Mesodermal cell (in vitro differentiated cells): ENCODE data around the gene PDE9A.
"Not testable (repeated sequence)": the region's sequence is repeated elsewhere in the genome, so short reads cannot be mapped to it uniquely, and the experiment has no call there.

Source experiments
- H3K27ac ChIP-seq: 2 replicates; pipeline ENCODE4 v1.7.0; 2013; ENCODE audit warnings: mild to moderate bottlenecking, low read depth, low read length, moderate library complexity; ENCODE audit not compliant: severe bottlenecking
- H3K36me3 ChIP-seq: 2 replicates; pipeline ENCODE4 v1.7.1; 2013; ENCODE audit warnings: mild to moderate bottlenecking, low read length, moderate library complexity; ENCODE audit not compliant: control insufficient read depth, insufficient read depth
- H3K4me1 ChIP-seq: one replicate; pipeline ENCODE4 v1.7.1; 2013; ENCODE audit warnings: mild to moderate bottlenecking, low read length; ENCODE audit not compliant: insufficient read depth, control insufficient read depth, poor library complexity, severe bottlenecking
- H3K4me3 ChIP-seq: 2 replicates; pipeline ENCODE4 v1.7.0; 2013; ENCODE audit warnings: low read length, control low read depth, mild to moderate bottlenecking; ENCODE audit not compliant: insufficient read depth, poor library complexity, severe bottlenecking; ENCODE audit errors: extremely low read depth
- H3K9me3 ChIP-seq: 2 replicates; pipeline ENCODE4 v1.7.1; 2013; ENCODE audit warnings: mild to moderate bottlenecking, low read length, moderate library complexity; ENCODE audit not compliant: control insufficient read depth
- WGBS, 2 experiments: methylation state at CpG; one replicate each; pipeline ENCODE4 v1.1.5; 2013; ENCODE audit warnings: missing lambda C conversion rate in 2 of 2; ENCODE audit not compliant: insufficient coverage in 2 of 2; 5-methylcytosine and 5-hydroxymethylcytosine counted together

The PDE9A gene

GRCh38 chr21:42615377-42615776 lies 38.0 kb upstream of the PDE9A start:
- WGBS, 2 experiments = 60% methylated on average over 1 of the region's 5 CpGs; no CpG with 5 or more reads in 1 of the 2 experiments
- not testable (repeated sequence) for H3K4me1 ChIP-seq, H3K4me3 ChIP-seq, H3K27ac ChIP-seq, H3K36me3 ChIP-seq, H3K9me3 ChIP-seq

- no peak overlapping the region for H3K27ac ChIP-seq
- no peaks in the 10 kb centered on the region for H3K9me3 ChIP-seq
- WGBS, 2 experiments = 64 to 71% methylated on average over 2 to 3 of the region's 3 CpGs
- H3K36me3 ChIP-seq = no peaks in the 10 kb centered on the region
- H3K4me3 ChIP-seq = no peak overlapping the region
- H3K4me1 ChIP-seq = no peaks in the 10 kb centered on the region
Measured at GRCh38 chr21:42615924-42616323, 37.5 kb upstream of the PDE9A start.

- no peak overlapping the region for H3K27ac ChIP-seq
- H3K36me3 ChIP-seq = no peaks in the 10 kb centered on the region
- WGBS, 2 experiments = 70 to 79% methylated on average over 18 of the region's 18 CpGs
- no peaks in the 10 kb centered on the region for H3K4me1 ChIP-seq
- no peak overlapping the region for H3K4me3 ChIP-seq
- H3K9me3 ChIP-seq = no peaks in the 10 kb centered on the region
Measured at GRCh38 chr21:42616446-42616845, 37.0 kb upstream of the PDE9A start.

- no peak overlapping the region for H3K4me3 ChIP-seq
- no peaks in the 10 kb centered on the region for H3K4me1 ChIP-seq
- WGBS, 2 experiments = 91 to 93% methylated on average over 20 of the region's 21 CpGs
- H3K27ac ChIP-seq = no peak overlapping the region
- no peaks in the 10 kb centered on the region for H3K9me3 ChIP-seq
- H3K36me3 ChIP-seq = no peaks in the 10 kb centered on the region
Measured at GRCh38 chr21:42616941-42617340, 36.5 kb upstream of the PDE9A start.

DNA sequence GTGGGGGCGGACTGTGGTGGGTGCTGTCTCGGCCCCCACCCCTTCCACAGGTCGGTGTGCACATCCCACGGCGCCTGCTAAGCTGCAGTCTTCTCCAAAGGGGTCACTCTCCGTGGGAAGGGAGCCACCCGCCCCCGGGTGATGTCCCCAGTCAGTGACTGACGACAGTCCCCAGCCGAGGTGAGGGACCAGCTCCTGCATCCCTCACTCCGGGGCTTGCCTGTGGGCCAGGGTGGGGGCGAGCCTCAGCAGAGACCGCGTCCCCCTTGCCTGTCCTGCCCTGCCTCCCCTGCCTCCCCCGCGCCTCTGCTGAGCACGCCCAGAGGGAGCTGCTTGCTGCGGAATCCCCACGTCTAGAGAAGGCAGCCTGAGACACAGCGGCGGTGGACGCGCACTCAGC lies 35.9 kb upstream of the PDE9A start:
- Histone ChIP-seq H3K4me3 (no peak overlapping the region), H3K4me1 (no peaks in the 10 kb centered on the region), H3K9me3 (no peaks in the 10 kb centered on the region), H3K27ac (no peak overlapping the region), H3K36me3 (no peaks in the 10 kb centered on the region)
- 81% methylated on average over 16 to 19 of the region's 23 CpGs for WGBS, 2 experiments

DNA sequence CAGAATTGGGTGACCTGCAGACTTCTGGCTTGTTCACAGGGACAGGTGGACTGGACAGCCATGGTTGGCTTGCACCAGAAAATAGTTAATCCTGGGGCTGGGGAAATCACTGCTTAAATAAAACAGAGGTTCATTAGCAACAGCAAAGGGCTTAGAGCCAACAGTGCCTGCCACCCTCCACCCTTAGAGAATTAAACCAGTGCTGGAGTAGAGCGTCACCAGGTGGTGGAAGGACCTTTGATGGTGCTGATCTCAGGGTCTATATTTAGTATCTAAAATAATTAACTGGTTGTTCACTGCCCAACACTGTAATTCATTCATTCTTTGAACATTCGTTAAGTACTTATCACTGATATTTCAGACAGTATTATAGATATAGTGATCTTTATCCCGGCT lies 34.7 kb upstream of the PDE9A start:
- Histone ChIP-seq H3K27ac (no peak overlapping the region), H3K4me1 (no peaks in the 10 kb centered on the region), H3K9me3 (no peaks in the 10 kb centered on the region), H3K4me3 (no peak overlapping the region), H3K36me3 (no peaks in the 10 kb centered on the region)
- WGBS, 2 experiments = no CpG with 5 or more reads among the region's 3 CpGs

GRCh38 chr21:42619166-42619565 lies 34.3 kb upstream of the PDE9A start:
- no peaks in the 10 kb centered on the region for H3K9me3 ChIP-seq
- H3K4me3 ChIP-seq = no peak overlapping the region
- 87 to 91% methylated on average over 5 to 7 of the region's 7 CpGs for WGBS, 2 experiments
- no peak overlapping the region for H3K27ac ChIP-seq
- no peaks in the 10 kb centered on the region for H3K4me1 ChIP-seq
- no peaks in the 10 kb centered on the region for H3K36me3 ChIP-seq

DNA sequence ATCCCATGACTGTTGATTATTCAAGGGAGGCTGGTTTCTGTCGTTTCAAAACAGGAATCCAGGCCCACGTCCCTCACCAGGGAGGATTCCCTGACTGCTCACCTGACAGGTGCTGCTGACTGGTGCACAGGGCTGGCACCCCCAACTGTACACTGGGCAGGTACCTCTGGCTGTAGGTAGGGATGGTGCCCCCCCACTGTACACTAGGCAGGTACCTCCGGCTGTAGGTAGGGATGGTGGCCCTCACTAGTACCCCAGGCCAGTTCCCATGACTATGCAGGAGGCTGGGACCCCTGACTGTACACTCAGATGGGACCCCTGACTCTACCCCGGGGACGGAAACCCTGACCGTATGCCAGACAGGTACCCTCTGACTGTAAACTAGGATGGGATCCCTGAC lies 33.6 kb upstream of the PDE9A start:
- H3K27ac ChIP-seq = no peak overlapping the region
- WGBS, 2 experiments = 95 to 100% methylated on average over 4 to 6 of the region's 6 CpGs

GRCh38 chr21:42621166-42621818 lies 32.1 kb upstream of the PDE9A start:
- no peak overlapping the region for H3K27ac ChIP-seq

More for the DNA sequence above, 33.6 kb upstream of the PDE9A start:
- H3K4me1 ChIP-seq = no peaks in the 10 kb centered on the region
- H3K4me3 ChIP-seq = no peak overlapping the region
- no peaks in the 10 kb centered on the region for H3K36me3 ChIP-seq
- no peaks in the 10 kb centered on the region for H3K9me3 ChIP-seq

DNA sequence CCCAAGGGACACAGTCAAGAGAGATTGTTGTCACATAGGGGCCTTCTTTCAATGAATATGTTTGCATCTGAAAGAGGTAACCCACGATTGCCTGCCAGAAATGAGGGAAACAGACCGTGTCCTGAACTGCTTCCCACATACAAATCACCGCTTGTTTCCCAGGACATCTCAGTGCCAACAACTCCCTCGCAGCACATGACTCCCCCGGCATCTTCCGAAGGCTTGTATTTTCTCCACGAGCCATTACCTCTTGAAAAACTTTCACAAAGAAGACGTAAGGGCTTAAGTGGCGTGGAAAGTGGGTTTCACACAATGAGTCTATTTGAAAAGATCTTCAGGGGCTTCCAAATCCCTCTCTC lies 31.6 kb upstream of the PDE9A start:
- H3K4me1 ChIP-seq = no peaks in the 10 kb centered on the region
- H3K4me3 ChIP-seq = no peak overlapping the region
- no peak overlapping the region for H3K27ac ChIP-seq
- H3K9me3 ChIP-seq = no peaks in the 10 kb centered on the region
- no peaks in the 10 kb centered on the region for H3K36me3 ChIP-seq
- 83 to 84% methylated on average over 6 to 8 of the region's 9 CpGs for WGBS, 2 experiments

More at GRCh38 chr21:42621166-42621818, 32.1 kb upstream of the PDE9A start:
- H3K4me1 ChIP-seq = no peaks in the 10 kb centered on the region
- WGBS, 2 experiments = 81 to 86% methylated on average over 9 to 12 of the region's 15 CpGs
- no peaks in the 10 kb centered on the region for H3K36me3 ChIP-seq
- H3K4me3 ChIP-seq = no peak overlapping the region
- no peaks in the 10 kb centered on the region for H3K9me3 ChIP-seq

- 89 to 93% methylated on average over 4 of the region's 7 CpGs for WGBS, 2 experiments
- Histone ChIP-seq H3K27ac (no peak overlapping the region), H3K9me3 (no peaks in the 10 kb centered on the region), H3K36me3 (no peaks in the 10 kb centered on the region), H3K4me1 (no peaks in the 10 kb centered on the region), H3K4me3 (no peak overlapping the region)
Measured at GRCh38 chr21:42622284-42622683, 31.1 kb upstream of the PDE9A start.
